Left colon (tissue), 2 donors: Measurements from ENCODE around the gene NAPB. TPM values are rescaled to one million over a fixed set of nuclear protein-coding genes. Genes with fewer than 3 reads are reported as not detected.

Source experiments
- ATAC-seq: fragments of 200-7000 bp; cut with Tn5 transposase; one replicate; pipeline ENCODE4 v1.9.1; 2020; ENCODE audit warnings: mild to moderate bottlenecking, moderate library complexity
- DNase-seq, 2 donors: peaks; one replicate each; pipeline ENCODE4 v3.0.0-alpha.2; 2020
- intact Hi-C, 2 donors: fragments of 100-400 bp; cut with DNase I in 1 of 2; cut with micrococcal nuclease in 1 of 2; formaldehyde crosslinking; loops; one replicate each; pipeline versions ENCODE4 v1.11.2 to v1.14.0; 2022; cut with DNase I, micrococcal nuclease
- total RNA-seq, 2 donors: library from RNA; stranded (reverse); fragmentation: NEBNext Ultra II Directional; extraction: Animal tissue kit (Norgen Biotek cat#: 25700); gene quantifications; one replicate each; pipeline ENCODE4 v1.2.1, GENCODE V29; 2021
- donor health status: DM: no; HTN: no; CAD: no.
- donor health status: DM: yes; HTN: yes; CAD: no.

Gene NAPB
- total RNA-seq, 2 donors from 2014 or later, result 7.9 to 8.5 TPM

GRCh38 chr20:23442436-23442835 is 21.1 kb upstream of the NAPB start:
- no peak for DNase-seq
- no peak for ATAC-seq
- intact Hi-C loops, result loop anchor here in 1 of 2 donors (5.0 kb wide), 1 partner anchor 165 kb away; the partner anchor contains the start of gene CST9

- intact Hi-C loops, result loop anchor here in 1 of 2 donors (5.0 kb wide), 1 partner anchor 165 kb away; the partner anchor contains the start of gene CST9
- peak; percentile 77 for ATAC-seq
- DNase-seq, result peak in 1 of 2 donors; percentile 63
Measured at GRCh38 chr20:23441850-23442313, 20.6 kb upstream of the NAPB start.

- DNase-seq, result no peak
- no peak for ATAC-seq
- intact Hi-C loops, result loop anchor here in 1 of 2 donors (5.0 kb wide), 1 partner anchor 167 kb away; the partner anchor contains the start of gene CST9
Measured at GRCh38 chr20:23440004-23440403, 18.7 kb upstream of the NAPB start.

- no peak for ATAC-seq
- intact Hi-C loops, result no loop called here
Measured at GRCh38 chr20:23438661-23439060, 17.4 kb upstream of the NAPB start.

GRCh38 chr20:23437126-23437899 is 16.0 kb upstream of the NAPB start:
- no peak for DNase-seq
- ATAC-seq, result no peak
- intact Hi-C loops, result no loop called here

More at GRCh38 chr20:23438661-23439060, 17.4 kb upstream of the NAPB start:
- no peak for DNase-seq

GRCh38 chr20:23436681-23437080 is 15.4 kb upstream of the NAPB start:
- DNase-seq (no peak), ATAC-seq (peak; percentile 76)
- intact Hi-C loops, result no loop called here

GRCh38 chr20:23435626-23436539 is 14.6 kb upstream of the NAPB start:
- peak in 1 of 2 donors; percentile 71 for DNase-seq
- intact Hi-C loops, result no loop called here
- peak; percentile 87 for ATAC-seq

- ATAC-seq (no peak), DNase-seq (no peak)
- intact Hi-C loops, result no loop called here
Measured at GRCh38 chr20:23434521-23435313, 13.4 kb upstream of the NAPB start.

GRCh38 chr20:23433628-23434027 is 12.3 kb upstream of the NAPB start:
- DNase-seq (no peak), ATAC-seq (no peak)
- intact Hi-C loops, result no loop called here

- ATAC-seq (no peak), DNase-seq (no peak)
- intact Hi-C loops, result no loop called here
Measured at GRCh38 chr20:23425129-23425528, 3.8 kb upstream of the NAPB start.

GRCh38 chr20:23419995-23420901 is 1.0 kb downstream of the NAPB start:
- DNase-seq, result peak; percentile 45 to 64
- peak; percentile 66 for ATAC-seq
- intact Hi-C loops, result loop anchor here in 1 of 2 donors (5.0 kb wide), 1 partner anchor 58 kb away; the partner anchor contains the start of gene GZF1

GRCh38 chr20:23419657-23419994 is 1.7 kb downstream of the NAPB start:
- intact Hi-C loops, result no loop called here
- ATAC-seq (no peak), DNase-seq (no peak)

GRCh38 chr20:23417861-23418260 is 3.4 kb downstream of the NAPB start:
- DNase-seq (no peak), ATAC-seq (no peak)
- intact Hi-C loops, result no loop called here

- ATAC-seq, result no peak
- intact Hi-C loops, result no loop called here
- no peak for DNase-seq
Measured at GRCh38 chr20:23415959-23416583, 5.2 kb downstream of the NAPB start.

GRCh38 chr20:23415555-23415954 is 5.7 kb downstream of the NAPB start:
- ATAC-seq, result no peak
- no peak for DNase-seq
- intact Hi-C loops, result no loop called here

GRCh38 chr20:23414526-23415188 is 6.6 kb downstream of the NAPB start:
- ATAC-seq (no peak), DNase-seq (no peak)
- intact Hi-C loops, result no loop called here
